Measurements from ENCODE around the gene PPP1R8. TPM values are rescaled to one million over a fixed set of nuclear protein-coding genes. Genes with fewer than 3 reads are reported as not detected.
A peak's percentile ranks its signal among the peaks of the same experiment; 100 is the strongest.

PPP1R8 gene
- total and polyA plus RNA-seq, 4 donors = 3.1 to 20.5 (median 17.5) TPM

DNA sequence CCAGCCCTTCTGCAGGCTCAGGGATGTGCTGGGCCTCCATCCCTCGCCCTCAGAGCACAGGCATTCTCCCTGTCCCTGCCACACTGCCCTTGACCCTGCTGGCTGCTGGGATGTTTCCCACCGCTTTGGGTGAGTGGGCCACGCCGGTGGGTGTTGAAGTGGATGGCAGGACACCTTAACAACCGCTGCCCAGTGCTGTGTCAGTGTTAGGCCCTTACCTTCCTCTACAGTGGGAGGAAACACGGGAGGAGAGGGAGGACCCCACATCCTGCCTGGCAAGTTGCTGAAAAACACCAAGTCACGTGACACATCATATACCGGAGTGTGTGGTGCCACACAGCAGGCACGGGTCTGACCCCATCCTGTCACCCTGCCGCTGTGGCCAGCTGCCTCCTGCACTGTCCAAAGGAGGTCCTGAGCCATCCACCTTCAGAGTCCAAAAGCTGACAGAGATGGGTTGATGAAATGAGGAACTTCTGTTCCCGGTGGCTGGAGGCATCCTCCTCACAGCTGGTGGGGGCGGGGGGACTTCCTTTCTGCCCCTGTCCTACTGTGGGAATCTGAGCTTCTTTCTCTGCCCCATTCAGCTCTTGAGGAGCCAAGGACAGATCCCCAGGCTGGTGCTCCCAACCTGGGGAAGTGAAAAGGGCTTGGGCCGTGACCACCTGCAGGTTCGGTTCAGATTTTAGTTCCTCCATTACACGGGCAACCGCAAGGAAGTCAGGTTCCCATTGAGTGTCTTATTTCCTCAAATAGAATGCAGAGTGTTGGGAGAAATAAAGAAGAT is 38.5 kb downstream of the PPP1R8 start:
- Histone ChIP-seq H3K4me3 (ENCODE audit: low read depth in 1 of 3, low read length in 3 of 3) (no peak overlapping the region), H3K9ac (ENCODE audit: low read depth in 1 of 2, low read length in 2 of 2) (no peak overlapping the region), H3K27me3 (ENCODE audit: control insufficient read depth in 4 of 4, insufficient read depth in 4 of 4, low read length in 3 of 4) (no peaks in the 10 kb centered on the region), H3K4me1 (ENCODE audit: control insufficient read depth in 4 of 4, insufficient read depth in 4 of 4, low read length in 3 of 4) (peaks cover 0 to 7% (median 5%) of the 10 kb centered on the region in 4 donors), H3K9me3 (ENCODE audit: control insufficient read depth in 4 of 4, low read length in 3 of 4) (no peaks in the 10 kb centered on the region), H3K27ac (ENCODE audit: low read depth in 1 of 2, low read length in 2 of 2) (peak overlapping the region; percentile 20 to 74), H3K36me3 (ENCODE audit: control insufficient read depth in 4 of 4, insufficient read depth in 3 of 4, low read depth in 1 of 4, low read length in 3 of 4) (no peaks in the 10 kb centered on the region)
- TF ChIP-seq ATF3 (IDR thresholded peaks at IDR 0.05) = no peak
- no peak for TF ChIP-seq TAF1 (conservative IDR thresholded peaks at IDR 0.05)
- no peak for TF ChIP-seq YY1 (IDR thresholded peaks at IDR 0.05)
- no peak for TF ChIP-seq EGR1 (IDR thresholded peaks at IDR 0.05; ENCODE audit: low read depth in 2 of 2)
- no peak for TF ChIP-seq NR2F2 (IDR thresholded peaks at IDR 0.05)
- TF ChIP-seq, protein P1, sequence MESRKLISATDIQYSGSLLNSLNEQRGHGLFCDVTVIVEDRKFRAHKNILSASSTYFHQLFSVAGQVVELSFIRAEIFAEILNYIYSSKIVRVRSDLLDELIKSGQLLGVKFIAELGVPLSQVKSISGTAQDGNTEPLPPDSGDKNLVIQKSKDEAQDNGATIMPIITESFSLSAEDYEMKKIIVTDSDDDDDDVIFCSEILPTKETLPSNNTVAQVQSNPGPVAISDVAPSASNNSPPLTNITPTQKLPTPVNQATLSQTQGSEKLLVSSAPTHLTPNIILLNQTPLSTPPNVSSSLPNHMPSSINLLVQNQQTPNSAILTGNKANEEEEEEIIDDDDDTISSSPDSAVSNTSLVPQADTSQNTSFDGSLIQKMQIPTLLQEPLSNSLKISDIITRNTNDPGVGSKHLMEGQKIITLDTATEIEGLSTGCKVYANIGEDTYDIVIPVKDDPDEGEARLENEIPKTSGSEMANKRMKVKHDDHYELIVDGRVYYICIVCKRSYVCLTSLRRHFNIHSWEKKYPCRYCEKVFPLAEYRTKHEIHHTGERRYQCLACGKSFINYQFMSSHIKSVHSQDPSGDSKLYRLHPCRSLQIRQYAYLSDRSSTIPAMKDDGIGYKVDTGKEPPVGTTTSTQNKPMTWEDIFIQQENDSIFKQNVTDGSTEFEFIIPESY (IDR thresholded peaks at IDR 0.05) = no peak
- no peak for TF ChIP-seq JUND (IDR thresholded peaks at IDR 0.05)
- TF ChIP-seq REST (IDR thresholded peaks at IDR 0.05) = no peak
- WGBS = 60% methylated on average over 16 of the region's 16 CpGs
- no peak for DNase-seq (ENCODE audit: low spot score)

GRCh38 chr1:27869719-27870085 is 39.1 kb downstream of the PPP1R8 start:
- no peak overlapping the region for H3K4me3 ChIP-seq (ENCODE audit: low read depth in 1 of 3, low read length in 3 of 3)
- 89% methylated on average over 1 of the region's 1 CpG for WGBS
- TF ChIP-seq YY1 (IDR thresholded peaks at IDR 0.05) = no peak
- no peak for TF ChIP-seq ATF3 (IDR thresholded peaks at IDR 0.05)
- TF ChIP-seq, protein P2, sequence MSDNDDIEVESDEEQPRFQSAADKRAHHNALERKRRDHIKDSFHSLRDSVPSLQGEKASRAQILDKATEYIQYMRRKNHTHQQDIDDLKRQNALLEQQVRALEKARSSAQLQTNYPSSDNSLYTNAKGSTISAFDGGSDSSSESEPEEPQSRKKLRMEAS (IDR thresholded peaks at IDR 0.05) = no peak
- TF ChIP-seq RAD21 (IDR thresholded peaks at IDR 0.05) = no peak
- no peak for TF ChIP-seq JUND (IDR thresholded peaks at IDR 0.05)
- TF ChIP-seq, protein P1 (IDR thresholded peaks at IDR 0.05) = no peak
- no peak for TF ChIP-seq GABPA (IDR thresholded peaks at IDR 0.05 in 1 of 2, conservative IDR thresholded peaks at IDR 0.05 in 1 of 2)
- no peak for TF ChIP-seq REST (IDR thresholded peaks at IDR 0.05)
- TF ChIP-seq, protein P3, sequence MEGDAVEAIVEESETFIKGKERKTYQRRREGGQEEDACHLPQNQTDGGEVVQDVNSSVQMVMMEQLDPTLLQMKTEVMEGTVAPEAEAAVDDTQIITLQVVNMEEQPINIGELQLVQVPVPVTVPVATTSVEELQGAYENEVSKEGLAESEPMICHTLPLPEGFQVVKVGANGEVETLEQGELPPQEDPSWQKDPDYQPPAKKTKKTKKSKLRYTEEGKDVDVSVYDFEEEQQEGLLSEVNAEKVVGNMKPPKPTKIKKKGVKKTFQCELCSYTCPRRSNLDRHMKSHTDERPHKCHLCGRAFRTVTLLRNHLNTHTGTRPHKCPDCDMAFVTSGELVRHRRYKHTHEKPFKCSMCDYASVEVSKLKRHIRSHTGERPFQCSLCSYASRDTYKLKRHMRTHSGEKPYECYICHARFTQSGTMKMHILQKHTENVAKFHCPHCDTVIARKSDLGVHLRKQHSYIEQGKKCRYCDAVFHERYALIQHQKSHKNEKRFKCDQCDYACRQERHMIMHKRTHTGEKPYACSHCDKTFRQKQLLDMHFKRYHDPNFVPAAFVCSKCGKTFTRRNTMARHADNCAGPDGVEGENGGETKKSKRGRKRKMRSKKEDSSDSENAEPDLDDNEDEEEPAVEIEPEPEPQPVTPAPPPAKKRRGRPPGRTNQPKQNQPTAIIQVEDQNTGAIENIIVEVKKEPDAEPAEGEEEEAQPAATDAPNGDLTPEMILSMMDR (IDR thresholded peaks at IDR 0.05; ENCODE audit: low read depth, low read length, missing input control) = no peak
- no peak for TF ChIP-seq SP1 (IDR thresholded peaks at IDR 0.05)
- TF ChIP-seq HNF4A (conservative IDR thresholded peaks at IDR 0.05) = no peak
- no peak for TF ChIP-seq FOXA1 (IDR thresholded peaks at IDR 0.05)
- no peak for TF ChIP-seq HNF4G (IDR thresholded peaks at IDR 0.05)
- no peak for TF ChIP-seq FOXA2 (IDR thresholded peaks at IDR 0.05)
- peaks cover 0 to 7% (median 5%) of the 10 kb centered on the region in 4 donors for H3K4me1 ChIP-seq (ENCODE audit: control insufficient read depth in 4 of 4, insufficient read depth in 4 of 4, low read length in 3 of 4)
- H3K27me3 ChIP-seq (ENCODE audit: control insufficient read depth in 4 of 4, insufficient read depth in 4 of 4, low read length in 3 of 4) = no peaks in the 10 kb centered on the region
- H3K9me3 ChIP-seq (ENCODE audit: control insufficient read depth in 4 of 4, low read length in 3 of 4) = no peaks in the 10 kb centered on the region
- H3K9ac ChIP-seq (ENCODE audit: low read depth in 1 of 2, low read length in 2 of 2) = no peak overlapping the region
- no peaks in the 10 kb centered on the region for H3K36me3 ChIP-seq (ENCODE audit: control insufficient read depth in 4 of 4, insufficient read depth in 3 of 4, low read depth in 1 of 4, low read length in 3 of 4)
- DNase-seq (ENCODE audit: low spot score) = no peak
- peak overlapping the region; percentile 20 to 74 for H3K27ac ChIP-seq (ENCODE audit: low read depth in 1 of 2, low read length in 2 of 2)
